Ovary (tissue), 9 donors: ENCODE results near the gene ISCU. TPM values are rescaled to one million over a fixed set of nuclear protein-coding genes. Genes with fewer than 3 reads are reported as not detected.

Experiments
- DNase-seq, 5 donors: peaks; one replicate each; pipeline ENCODE4 v3.0.0-alpha.2; 2019 to 2020
- H3K27ac ChIP-seq, 2 donors: fragments of 200-600 bp; one replicate each; pipeline versions ENCODE4 v1.5.1 to v1.8.0; 2019 to 2022
- H3K27me3 ChIP-seq: fragments of 200-600 bp; one replicate; pipeline ENCODE4 v1.8.0; 2022
- H3K36me3 ChIP-seq: fragments of 200-600 bp; sonication (generic); one replicate; pipeline ENCODE4 v1.5.1; 2019
- H3K4me1 ChIP-seq: one replicate; pipeline ENCODE4 v1.8.1; 2013; ENCODE audit warnings: mild to moderate bottlenecking, moderate library complexity; ENCODE audit not compliant: insufficient read depth
- H3K4me3 ChIP-seq: fragments of 200-600 bp; sonication (generic); one replicate; pipeline ENCODE4 v1.5.1; 2017
- H3K9me3 ChIP-seq, 2 donors: fragments of 200-600 bp in 1 of 2; sonication (generic) in 1 of 2; one replicate each; pipeline versions ENCODE4 v1.5.1 to v1.8.1; 2013 to 2019; ENCODE audit warnings: mild to moderate bottlenecking in 1 of 2, moderate library complexity in 1 of 2
- EP300 ChIP-seq: sonication (generic); formaldehyde crosslinking; IDR thresholded peaks from one replicate; pipeline ENCODE4 v1.6.1; 2017; ENCODE audit warnings: antibody characterized with exemption
- POLR2A ChIP-seq: fragments of 450-650 bp; IDR thresholded peaks from one replicate; pipeline ENCODE4 v1.6.1; 2017; ENCODE audit warnings: antibody characterized with exemption, mild to moderate bottlenecking, moderate library complexity
- WGBS, 3 donors: extraction: QIAGEN DNeasy Blood & Tissue Kit in 1 of 3; methylation state at CpG; one replicate each; pipeline versions ENCODE4 v1.1.5 to v1.1.7; 2013 to 2017; 5-methylcytosine and 5-hydroxymethylcytosine counted together
- intact Hi-C, 4 donors: fragments of 100-400 bp; cut with DNase I; formaldehyde crosslinking; loops; one replicate each; pipeline versions ENCODE4 v1.11.0 to v1.15.1; 2022 to 2023
- polyA plus RNA-seq, 2 donors: library from polyadenylated mRNA; stranded (reverse); fragments of 200-250 nt in 1 of 2; fragments of 350-450 nt in 1 of 2; fragmentation: Illumina TruSeq in 1 of 2; extraction: RNeasy Lipid Tissue Mini Kit (QIAGEN cat#74804) in 1 of 2; gene quantifications; one replicate each; pipeline ENCODE4 v1.2.3, GENCODE V29; 2013 to 2014
- total RNA-seq, 7 donors: library from RNA; depleted of rRNA in 2 of 7; stranded (reverse); fragments of >200 nt in 2 of 7; fragmentation: NEBNext Ultra II Directional in 3 of 7; extraction: Animal tissue kit (Norgen Biotek cat#: 25700) in 3 of 7; gene quantifications; one replicate each; pipeline versions ENCODE4 v1.1.0 to v1.2.4, GENCODE V29; 2016 to 2023
- TF ChIP-seq, protein P1 (sequence below), 3 donors: fragments of 450-650 bp in 2 of 3; fragments of 200-600 bp in 1 of 3; IDR thresholded peaks; one replicate each; pipeline versions ENCODE4 v1.5.1 to v1.8.0; 2016 to 2022; ENCODE audit warnings: antibody characterized with exemption in 3 of 3, mild to moderate bottlenecking in 1 of 3
- donor health status: DM: no; HTN: no; CAD: no; lungs with moderate emphysema.
- donor health status: DM: no; HTN: no; CAD: no.
- donor health status: Bipolar disorder and iron deficiency.
- donor health status: DM: yes; HTN: yes; CAD: no.
- donor health status: DM: no; HTN: no; CAD: no.
- donor health status: DM: yes; HTN: yes; CAD: no.

Gene ISCU
- total and polyA plus RNA-seq, 9 donors = 110 to 298 (median 169) TPM

DNA sequence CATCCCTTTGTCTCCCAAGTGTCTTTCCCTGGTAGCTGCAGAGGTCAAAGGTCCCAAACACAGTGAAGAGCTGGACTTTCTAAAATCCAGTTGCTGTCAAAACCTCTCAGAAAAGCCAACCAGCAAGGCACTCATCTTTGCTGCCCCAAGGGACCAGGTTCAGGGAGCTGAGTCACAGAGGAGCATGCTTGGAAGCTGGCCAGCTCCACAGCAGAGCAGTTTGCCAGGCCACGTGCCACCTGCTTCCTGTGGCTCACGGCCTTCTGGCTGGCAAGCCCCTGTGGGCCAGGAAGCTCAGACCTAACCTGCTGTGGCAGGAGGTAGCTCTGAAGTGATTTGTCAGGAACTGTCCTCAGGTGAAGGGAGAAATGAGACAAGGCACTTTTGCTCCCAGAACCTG is 3.6 kb downstream of the ISCU start:
- TF ChIP-seq, protein P1, sequence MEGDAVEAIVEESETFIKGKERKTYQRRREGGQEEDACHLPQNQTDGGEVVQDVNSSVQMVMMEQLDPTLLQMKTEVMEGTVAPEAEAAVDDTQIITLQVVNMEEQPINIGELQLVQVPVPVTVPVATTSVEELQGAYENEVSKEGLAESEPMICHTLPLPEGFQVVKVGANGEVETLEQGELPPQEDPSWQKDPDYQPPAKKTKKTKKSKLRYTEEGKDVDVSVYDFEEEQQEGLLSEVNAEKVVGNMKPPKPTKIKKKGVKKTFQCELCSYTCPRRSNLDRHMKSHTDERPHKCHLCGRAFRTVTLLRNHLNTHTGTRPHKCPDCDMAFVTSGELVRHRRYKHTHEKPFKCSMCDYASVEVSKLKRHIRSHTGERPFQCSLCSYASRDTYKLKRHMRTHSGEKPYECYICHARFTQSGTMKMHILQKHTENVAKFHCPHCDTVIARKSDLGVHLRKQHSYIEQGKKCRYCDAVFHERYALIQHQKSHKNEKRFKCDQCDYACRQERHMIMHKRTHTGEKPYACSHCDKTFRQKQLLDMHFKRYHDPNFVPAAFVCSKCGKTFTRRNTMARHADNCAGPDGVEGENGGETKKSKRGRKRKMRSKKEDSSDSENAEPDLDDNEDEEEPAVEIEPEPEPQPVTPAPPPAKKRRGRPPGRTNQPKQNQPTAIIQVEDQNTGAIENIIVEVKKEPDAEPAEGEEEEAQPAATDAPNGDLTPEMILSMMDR (IDR thresholded peaks at IDR 0.05) = no peak
- TF ChIP-seq EP300 (no peak), POLR2A (no peak)
- H3K4me1 ChIP-seq = no peaks in the 10 kb centered on the region
- WGBS, 3 donors = 17 to 51% (median 37%) methylated on average over 2 of the region's 2 CpGs
- no peaks in the 10 kb centered on the region for H3K27me3 ChIP-seq
- H3K4me3 ChIP-seq = no peak overlapping the region
- DNase-seq = peak; percentile 35 to 55 (median 42)
- intact Hi-C loops = loop anchor here (2.0 to 10.0 kb wide), 7 partner anchors 51 to 529 kb away; partner anchors contain the start of genes ALKBH2 (in 1 of the 4) and UNG (in 1 of the 4)
- H3K9me3 ChIP-seq = no peaks in the 10 kb centered on the region
- H3K36me3 ChIP-seq = no peaks in the 10 kb centered on the region
- no peak overlapping the region for H3K27ac ChIP-seq

DNA sequence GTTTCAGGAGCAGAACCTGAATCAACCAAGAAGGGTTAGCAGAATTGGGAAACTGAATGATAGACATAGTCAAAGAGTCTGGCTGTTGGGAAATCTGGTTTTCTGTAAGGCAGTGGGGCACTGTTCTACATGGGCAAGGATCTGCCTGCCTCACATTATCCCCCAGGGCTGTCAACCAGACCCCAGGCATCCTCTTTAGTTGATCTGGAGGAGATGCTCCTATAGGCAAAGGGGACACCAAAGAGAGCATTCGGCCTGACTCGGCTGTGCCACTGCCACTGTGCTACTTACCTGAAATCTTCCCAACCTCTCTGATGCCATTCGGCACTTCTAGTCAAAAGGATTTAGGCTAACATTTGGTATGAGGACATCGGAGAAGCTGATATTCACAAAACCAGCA is 4.1 kb downstream of the ISCU start:
- Histone ChIP-seq H3K27me3 (no peaks in the 10 kb centered on the region), H3K4me1 (no peaks in the 10 kb centered on the region), H3K36me3 (no peaks in the 10 kb centered on the region), H3K27ac (no peak overlapping the region), H3K9me3 (no peaks in the 10 kb centered on the region), H3K4me3 (no peak overlapping the region)
- intact Hi-C loops = loop anchor here in 3 of 4 donors (5.0 to 10.0 kb wide), 5 partner anchors 51 to 528 kb away; partner anchors contain the start of genes ALKBH2 (in 1 of the 3) and UNG (in 1 of the 3)
- no peak for DNase-seq
- TF ChIP-seq POLR2A (no peak), EP300 (no peak)
- TF ChIP-seq, protein P1 (IDR thresholded peaks at IDR 0.05) = no peak
- 82 to 90% (median 88%) methylated on average over 4 of the region's 4 CpGs for WGBS, 3 donors

DNA sequence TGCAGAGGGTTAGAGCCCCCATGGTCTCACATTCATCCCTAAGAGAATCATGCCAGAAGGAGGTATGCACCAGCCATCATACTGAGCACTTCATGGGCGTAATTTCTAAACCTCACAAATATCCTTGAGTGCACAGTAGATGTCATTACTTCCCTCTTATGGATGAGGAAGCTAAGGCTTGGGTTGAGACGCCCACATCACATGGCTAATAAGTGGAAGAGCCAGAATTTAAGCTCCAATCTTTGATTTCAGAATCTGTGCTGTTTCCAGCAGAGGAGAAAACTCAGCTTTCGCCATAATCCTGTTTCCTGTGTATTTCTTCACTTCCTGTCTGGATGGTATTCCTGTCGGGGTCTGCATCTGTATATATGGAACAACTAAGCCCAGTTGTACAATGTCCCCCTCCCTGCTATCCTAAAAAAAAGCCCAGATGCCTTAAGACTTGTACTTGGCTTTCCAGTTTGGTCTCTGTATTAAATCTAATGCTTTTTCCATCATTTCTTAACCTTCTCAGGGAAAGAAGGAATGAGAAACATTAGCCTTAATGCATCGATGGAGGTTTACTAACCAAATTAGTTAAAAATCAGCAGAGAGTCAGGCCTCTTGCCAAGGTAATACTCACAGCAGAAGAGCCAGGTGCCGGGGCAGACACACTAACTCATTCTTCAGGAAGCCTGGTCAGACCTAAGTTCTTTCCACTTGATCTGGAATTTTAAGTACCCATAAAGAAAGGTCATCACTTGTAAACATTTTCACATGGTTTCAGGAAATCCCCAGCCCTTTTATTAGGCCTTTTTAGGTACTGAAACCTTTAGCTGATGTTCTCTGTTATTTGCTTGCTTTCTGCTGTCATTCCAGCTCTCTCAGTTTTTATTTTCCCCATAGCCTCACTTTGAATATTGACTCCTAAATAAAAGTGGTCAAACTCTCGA is 5.3 kb downstream of the ISCU start:
- Histone ChIP-seq H3K27ac (no peak overlapping the region), H3K27me3 (no peaks in the 10 kb centered on the region), H3K36me3 (no peaks in the 10 kb centered on the region), H3K9me3 (no peaks in the 10 kb centered on the region), H3K4me3 (no peak overlapping the region), H3K4me1 (no peaks in the 10 kb centered on the region)
- WGBS, 3 donors = 61 to 67% (median 61%) methylated on average over 7 of the region's 7 CpGs
- no peak for DNase-seq
- no peak for TF ChIP-seq POLR2A
- no peak for TF ChIP-seq EP300
- TF ChIP-seq, protein P1 (IDR thresholded peaks at IDR 0.05) = no peak
- intact Hi-C loops = loop anchor here in 3 of 4 donors (5.0 to 10.0 kb wide), 5 partner anchors 50 to 527 kb away; partner anchors contain the start of genes ALKBH2 (in 1 of the 3) and UNG (in 1 of the 3)

DNA sequence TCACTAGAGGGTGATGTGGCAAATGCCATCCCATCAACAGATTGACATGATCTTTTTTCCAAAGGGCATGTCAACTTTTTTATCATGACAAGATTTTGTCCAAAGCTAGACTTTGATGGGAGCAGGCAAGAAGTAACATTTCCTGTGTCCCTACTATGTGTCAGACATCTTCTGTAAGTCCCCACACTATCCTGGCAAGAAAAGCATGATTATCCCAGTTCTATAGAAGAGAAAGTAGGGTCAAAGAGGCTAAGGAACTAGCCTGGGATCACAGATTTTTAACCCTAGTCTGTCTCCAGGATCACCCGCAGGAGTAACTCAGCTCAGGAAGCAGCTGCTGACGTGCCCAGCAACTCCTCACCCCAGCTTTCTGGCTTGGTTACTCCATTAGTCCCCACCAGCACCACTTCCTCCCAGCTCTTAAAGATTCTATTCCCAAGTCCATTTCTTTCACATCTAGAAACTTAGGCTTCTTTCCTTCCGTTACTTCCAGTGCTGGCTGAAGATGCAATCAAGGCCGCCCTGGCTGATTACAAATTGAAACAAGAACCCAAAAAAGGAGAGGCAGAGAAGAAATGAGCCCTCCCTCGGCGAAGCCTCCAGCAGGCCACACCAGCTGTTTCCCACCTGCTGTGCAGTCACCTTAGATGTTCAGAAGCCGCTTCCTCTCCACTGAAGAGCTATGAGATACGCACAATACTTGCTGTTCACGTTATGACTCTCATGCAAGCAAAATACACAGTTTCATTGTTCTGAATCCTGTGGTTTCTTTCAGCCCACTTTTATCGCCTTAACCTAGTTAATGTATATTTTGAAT is 6.2 kb downstream of the ISCU start:
- Histone ChIP-seq H3K27me3 (no peaks in the 10 kb centered on the region), H3K9me3 (no peaks in the 10 kb centered on the region), H3K4me3 (no peak overlapping the region), H3K36me3 (no peaks in the 10 kb centered on the region), H3K27ac (no peak overlapping the region), H3K4me1 (no peaks in the 10 kb centered on the region)
- 36 to 65% (median 48%) methylated on average over 10 of the region's 10 CpGs for WGBS, 3 donors
- intact Hi-C loops = loop anchor here in 3 of 4 donors (5.0 to 10.0 kb wide), 5 partner anchors 49 to 526 kb away; partner anchors contain the start of genes ALKBH2 (in 1 of the 3) and UNG (in 1 of the 3)
- TF ChIP-seq POLR2A (no peak), EP300 (no peak)
- TF ChIP-seq, protein P1 (IDR thresholded peaks at IDR 0.05) = no peak
- DNase-seq = no peak
